ENCODE results near the gene HHIP.
A peak's percentile ranks its signal among the peaks of the same experiment; 100 is the strongest.

The HHIP gene

GRCh38 chr4:144646523-144647094 lies 653 bp downstream of the HHIP start:
- no peak for ATAC-seq (replicated peaks; ENCODE audit: extremely low read depth, poor library complexity, severe bottlenecking)
- Mint-ChIP-seq H3K27ac (ENCODE audit: low read depth) (no peak overlapping the region), H3K27me3 (peaks cover 28% of the 10 kb centered on the region), H3K9me3 (no peaks in the 10 kb centered on the region), H3K4me3 (peak overlapping the region; percentile 71), H3K36me3 (ENCODE audit: insufficient read depth) (no peaks in the 10 kb centered on the region), H3K4me1 (peaks cover 9% of the 10 kb centered on the region)
- no peak for DNase-seq (ENCODE audit: low spot score in 2 of 2)

GRCh38 chr4:144647095-144647561 lies 1.2 kb downstream of the HHIP start:
- ATAC-seq (replicated peaks; ENCODE audit: extremely low read depth, poor library complexity, severe bottlenecking) (no peak), DNase-seq (ENCODE audit: low spot score in 2 of 2) (no peak)
- H3K4me3 Mint-ChIP-seq, result peak overlapping the region; percentile 71
- H3K27ac Mint-ChIP-seq (ENCODE audit: low read depth), result no peak overlapping the region
- no peaks in the 10 kb centered on the region for H3K36me3 Mint-ChIP-seq (ENCODE audit: insufficient read depth)
- peaks cover 28% of the 10 kb centered on the region for H3K27me3 Mint-ChIP-seq
- peaks cover 9% of the 10 kb centered on the region for H3K4me1 Mint-ChIP-seq
- no peaks in the 10 kb centered on the region for H3K9me3 Mint-ChIP-seq

- H3K4me3 Mint-ChIP-seq, result no peak overlapping the region
Observed at GRCh38 chr4:144647590-144647989, 1.6 kb downstream of the HHIP start.

GRCh38 chr4:144648042-144648441 lies 2.1 kb downstream of the HHIP start:
- no peak for DNase-seq (ENCODE audit: low spot score in 2 of 2)
- H3K36me3 Mint-ChIP-seq (ENCODE audit: insufficient read depth), result no peaks in the 10 kb centered on the region
- peaks cover 9% of the 10 kb centered on the region for H3K4me1 Mint-ChIP-seq
- H3K27ac Mint-ChIP-seq (ENCODE audit: low read depth), result no peak overlapping the region
- H3K9me3 Mint-ChIP-seq, result no peaks in the 10 kb centered on the region
- ATAC-seq (replicated peaks; ENCODE audit: extremely low read depth, poor library complexity, severe bottlenecking), result no peak
- peaks cover 28% of the 10 kb centered on the region for H3K27me3 Mint-ChIP-seq
- no peak overlapping the region for H3K4me3 Mint-ChIP-seq

More at GRCh38 chr4:144647590-144647989, 1.6 kb downstream of the HHIP start:
- Mint-ChIP-seq H3K36me3 (ENCODE audit: insufficient read depth) (no peaks in the 10 kb centered on the region), H3K4me1 (peaks cover 9% of the 10 kb centered on the region), H3K27ac (ENCODE audit: low read depth) (no peak overlapping the region), H3K9me3 (no peaks in the 10 kb centered on the region), H3K27me3 (peaks cover 28% of the 10 kb centered on the region)
- DNase-seq (ENCODE audit: low spot score in 2 of 2), result no peak
- no peak for ATAC-seq (replicated peaks; ENCODE audit: extremely low read depth, poor library complexity, severe bottlenecking)

GRCh38 chr4:144649646-144650045 lies 3.7 kb downstream of the HHIP start:
- ATAC-seq (replicated peaks; ENCODE audit: extremely low read depth, poor library complexity, severe bottlenecking) (no peak), DNase-seq (ENCODE audit: low spot score in 2 of 2) (no peak)
- Mint-ChIP-seq H3K27ac (ENCODE audit: low read depth) (no peak overlapping the region), H3K4me3 (no peak overlapping the region), H3K27me3 (peaks cover 28% of the 10 kb centered on the region), H3K4me1 (peaks cover 9% of the 10 kb centered on the region), H3K36me3 (ENCODE audit: insufficient read depth) (no peaks in the 10 kb centered on the region), H3K9me3 (no peaks in the 10 kb centered on the region)

- DNase-seq (ENCODE audit: low spot score in 2 of 2) (no peak), ATAC-seq (replicated peaks; ENCODE audit: extremely low read depth, poor library complexity, severe bottlenecking) (no peak)
- H3K27ac Mint-ChIP-seq (ENCODE audit: low read depth), result no peak overlapping the region
- peaks cover 9% of the 10 kb centered on the region for H3K4me1 Mint-ChIP-seq
- no peaks in the 10 kb centered on the region for H3K36me3 Mint-ChIP-seq (ENCODE audit: insufficient read depth)
- peaks cover 28% of the 10 kb centered on the region for H3K27me3 Mint-ChIP-seq
- peaks cover 3% of the 10 kb centered on the region for H3K9me3 Mint-ChIP-seq
- no peak overlapping the region for H3K4me3 Mint-ChIP-seq
Observed at GRCh38 chr4:144650311-144651005, 4.5 kb downstream of the HHIP start.

- peaks cover 4% of the 10 kb centered on the region for H3K9me3 Mint-ChIP-seq
- H3K4me3 Mint-ChIP-seq, result no peak overlapping the region
- H3K36me3 Mint-ChIP-seq (ENCODE audit: insufficient read depth), result no peaks in the 10 kb centered on the region
- no peaks in the 10 kb centered on the region for H3K4me1 Mint-ChIP-seq
- no peaks in the 10 kb centered on the region for H3K27me3 Mint-ChIP-seq
- H3K27ac Mint-ChIP-seq (ENCODE audit: low read depth), result no peak overlapping the region
- ATAC-seq (replicated peaks; ENCODE audit: extremely low read depth, poor library complexity, severe bottlenecking) (no peak), DNase-seq (ENCODE audit: low spot score in 2 of 2) (no peak)
Observed at GRCh38 chr4:144653781-144654545, 8.0 kb downstream of the HHIP start.

- DNase-seq (ENCODE audit: low spot score in 2 of 2) (no peak), ATAC-seq (replicated peaks; ENCODE audit: extremely low read depth, poor library complexity, severe bottlenecking) (no peak)
- no peak overlapping the region for H3K27ac Mint-ChIP-seq (ENCODE audit: low read depth)
- no peaks in the 10 kb centered on the region for H3K36me3 Mint-ChIP-seq (ENCODE audit: insufficient read depth)
- H3K27me3 Mint-ChIP-seq, result no peaks in the 10 kb centered on the region
- no peak overlapping the region for H3K4me3 Mint-ChIP-seq
- peaks cover 4% of the 10 kb centered on the region for H3K9me3 Mint-ChIP-seq
- H3K4me1 Mint-ChIP-seq, result no peaks in the 10 kb centered on the region
Observed at GRCh38 chr4:144655491-144655890, 9.5 kb downstream of the HHIP start.

- Mint-ChIP-seq H3K27ac (ENCODE audit: low read depth) (no peak overlapping the region), H3K9me3 (peaks cover 4% of the 10 kb centered on the region), H3K4me3 (no peak overlapping the region), H3K4me1 (no peaks in the 10 kb centered on the region), H3K27me3 (no peaks in the 10 kb centered on the region), H3K36me3 (ENCODE audit: insufficient read depth) (no peaks in the 10 kb centered on the region)
- ATAC-seq (replicated peaks; ENCODE audit: extremely low read depth, poor library complexity, severe bottlenecking) (no peak), DNase-seq (ENCODE audit: low spot score in 2 of 2) (no peak)
Observed at GRCh38 chr4:144656850-144657249, 10.9 kb downstream of the HHIP start.

- Mint-ChIP-seq H3K4me1 (no peaks in the 10 kb centered on the region), H3K4me3 (no peak overlapping the region), H3K36me3 (ENCODE audit: insufficient read depth) (no peaks in the 10 kb centered on the region), H3K9me3 (peaks cover 4% of the 10 kb centered on the region), H3K27ac (ENCODE audit: low read depth) (no peak overlapping the region), H3K27me3 (no peaks in the 10 kb centered on the region)
- DNase-seq (ENCODE audit: low spot score in 2 of 2) (no peak), ATAC-seq (replicated peaks; ENCODE audit: extremely low read depth, poor library complexity, severe bottlenecking) (no peak)
Observed at GRCh38 chr4:144658015-144658567, 12.1 kb downstream of the HHIP start.

- DNase-seq (ENCODE audit: low spot score in 2 of 2) (no peak), ATAC-seq (replicated peaks; ENCODE audit: extremely low read depth, poor library complexity, severe bottlenecking) (no peak)
- H3K36me3 Mint-ChIP-seq (ENCODE audit: insufficient read depth), result no peaks in the 10 kb centered on the region
- H3K4me1 Mint-ChIP-seq, result no peaks in the 10 kb centered on the region
- H3K4me3 Mint-ChIP-seq, result no peak overlapping the region
- peaks cover 4% of the 10 kb centered on the region for H3K9me3 Mint-ChIP-seq
- H3K27ac Mint-ChIP-seq (ENCODE audit: low read depth), result no peak overlapping the region
- H3K27me3 Mint-ChIP-seq, result no peaks in the 10 kb centered on the region
Observed at GRCh38 chr4:144658903-144659302, 12.9 kb downstream of the HHIP start.

- Mint-ChIP-seq H3K36me3 (ENCODE audit: insufficient read depth) (no peaks in the 10 kb centered on the region), H3K27me3 (no peaks in the 10 kb centered on the region), H3K27ac (ENCODE audit: low read depth) (no peak overlapping the region), H3K4me1 (no peaks in the 10 kb centered on the region), H3K9me3 (peaks cover 4% of the 10 kb centered on the region), H3K4me3 (no peak overlapping the region)
- ATAC-seq (replicated peaks; ENCODE audit: extremely low read depth, poor library complexity, severe bottlenecking), result no peak
- DNase-seq (ENCODE audit: low spot score in 2 of 2), result no peak
Observed at GRCh38 chr4:144659447-144659846, 13.5 kb downstream of the HHIP start.

Measured in central memory CD8-positive, alpha-beta T cell (primary cell).